ENCODE measurements around the gene VIP.

GRCh38 chr6:152720974-152721373, 29.6 kb upstream of the VIP start:
- TF ChIP-seq POLR2A (IDR thresholded peaks at IDR 0.05): no peak
- TF ChIP-seq CTCF (IDR thresholded peaks at IDR 0.05): no peak
